ENCODE measurements around the gene KLF7.

Gene KLF7

DNA sequence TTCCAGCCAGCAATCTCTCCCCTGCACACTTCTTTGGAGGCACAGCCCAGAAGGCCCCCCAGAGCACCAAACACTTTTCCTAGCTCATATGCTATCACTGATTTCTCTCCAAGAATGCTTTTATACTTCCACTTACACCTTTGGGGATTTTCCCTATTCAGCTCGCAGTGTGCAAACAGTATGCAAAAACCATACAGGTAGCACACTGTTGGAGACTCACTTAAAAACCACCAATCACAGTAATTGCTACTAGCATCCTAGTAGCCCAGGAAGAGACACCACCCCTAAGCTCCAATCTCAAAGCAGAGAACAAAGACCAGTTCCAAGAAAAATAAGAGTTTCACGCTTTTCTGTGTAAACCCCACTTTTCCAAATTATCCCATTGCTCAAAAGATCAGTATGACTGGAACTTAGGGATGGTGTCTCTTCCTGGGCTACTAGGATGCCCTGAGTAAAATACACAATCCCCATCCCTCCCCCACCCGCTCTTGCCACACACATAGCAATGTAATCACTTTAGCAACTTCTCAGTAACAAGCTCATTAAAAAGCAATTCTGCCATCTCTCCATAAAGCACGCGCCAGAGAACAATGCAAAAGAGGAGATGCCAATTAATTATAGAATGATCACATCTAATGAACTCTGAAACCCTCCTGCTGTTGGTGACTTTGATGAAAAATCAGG lies 43.0 kb downstream of the KLF7 start:
- Histone ChIP-seq H3K27me3 (ENCODE audit: control insufficient read depth, low read length) (no peaks in the 10 kb centered on the region), H3K9me3 (ENCODE audit: control insufficient read depth, insufficient read depth, low read length) (no peaks in the 10 kb centered on the region), H3K9me2 (replicated peaks; ENCODE audit: control insufficient read depth, low read length) (no peaks in the 10 kb centered on the region), H4K20me1 (ENCODE audit: control insufficient read depth, insufficient read depth, low read depth, low read length) (no peaks in the 10 kb centered on the region), H3K4me2 (ENCODE audit: low read length) (no peak overlapping the region), H3K27ac (ENCODE audit: low read depth, low read length) (no peak overlapping the region), H3K36me3 (ENCODE audit: control insufficient read depth, low read length) (no peaks in the 10 kb centered on the region), H3F3A (ENCODE audit: control insufficient read depth, insufficient read depth) (no peaks in the 10 kb centered on the region), H3K4me1 (ENCODE audit: control insufficient read depth, low read length) (no peaks in the 10 kb centered on the region), H3K4me3 (ENCODE audit: low read length) (no peak overlapping the region), H3K79me2 (ENCODE audit: control insufficient read depth, low read length) (no peaks in the 10 kb centered on the region)
- TF ChIP-seq EZH2phosphoT487 (IDR thresholded peaks at IDR 0.05; ENCODE audit: borderline replicate concordance, low read length), result no peak
- TF ChIP-seq, protein P1, sequence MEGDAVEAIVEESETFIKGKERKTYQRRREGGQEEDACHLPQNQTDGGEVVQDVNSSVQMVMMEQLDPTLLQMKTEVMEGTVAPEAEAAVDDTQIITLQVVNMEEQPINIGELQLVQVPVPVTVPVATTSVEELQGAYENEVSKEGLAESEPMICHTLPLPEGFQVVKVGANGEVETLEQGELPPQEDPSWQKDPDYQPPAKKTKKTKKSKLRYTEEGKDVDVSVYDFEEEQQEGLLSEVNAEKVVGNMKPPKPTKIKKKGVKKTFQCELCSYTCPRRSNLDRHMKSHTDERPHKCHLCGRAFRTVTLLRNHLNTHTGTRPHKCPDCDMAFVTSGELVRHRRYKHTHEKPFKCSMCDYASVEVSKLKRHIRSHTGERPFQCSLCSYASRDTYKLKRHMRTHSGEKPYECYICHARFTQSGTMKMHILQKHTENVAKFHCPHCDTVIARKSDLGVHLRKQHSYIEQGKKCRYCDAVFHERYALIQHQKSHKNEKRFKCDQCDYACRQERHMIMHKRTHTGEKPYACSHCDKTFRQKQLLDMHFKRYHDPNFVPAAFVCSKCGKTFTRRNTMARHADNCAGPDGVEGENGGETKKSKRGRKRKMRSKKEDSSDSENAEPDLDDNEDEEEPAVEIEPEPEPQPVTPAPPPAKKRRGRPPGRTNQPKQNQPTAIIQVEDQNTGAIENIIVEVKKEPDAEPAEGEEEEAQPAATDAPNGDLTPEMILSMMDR (IDR thresholded peaks at IDR 0.05; ENCODE audit: low read depth, low read length, poor library complexity, severe bottlenecking), result no peak

DNA sequence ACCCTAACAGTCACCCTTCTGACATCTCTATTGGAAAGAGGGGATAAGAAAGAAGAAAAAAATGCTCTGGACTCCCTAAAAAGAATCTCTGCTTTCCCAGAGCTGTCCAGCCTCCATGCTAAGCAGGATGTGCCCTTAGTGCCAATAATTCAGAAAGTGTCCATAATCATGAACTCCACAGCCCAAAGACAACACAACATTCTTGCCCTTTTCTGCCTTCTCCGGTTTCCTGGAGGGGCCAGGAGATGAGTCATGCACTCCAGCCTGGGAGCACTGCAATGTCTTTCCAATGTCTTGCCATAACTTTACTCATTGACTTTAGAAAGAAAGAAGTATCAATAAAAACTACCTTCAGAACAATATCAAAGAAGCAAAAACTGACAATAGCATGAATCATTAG lies 44.0 kb downstream of the KLF7 start:
- Histone ChIP-seq H3K27me3 (ENCODE audit: control insufficient read depth, low read length) (no peaks in the 10 kb centered on the region), H3K4me1 (ENCODE audit: control insufficient read depth, low read length) (no peaks in the 10 kb centered on the region), H4K20me1 (ENCODE audit: control insufficient read depth, insufficient read depth, low read depth, low read length) (no peaks in the 10 kb centered on the region), H3F3A (ENCODE audit: control insufficient read depth, insufficient read depth) (no peaks in the 10 kb centered on the region), H3K4me2 (ENCODE audit: low read length) (no peak overlapping the region), H3K9me2 (replicated peaks; ENCODE audit: control insufficient read depth, low read length) (no peaks in the 10 kb centered on the region), H3K4me3 (ENCODE audit: low read length) (no peak overlapping the region), H3K79me2 (ENCODE audit: control insufficient read depth, low read length) (no peaks in the 10 kb centered on the region), H3K27ac (ENCODE audit: low read depth, low read length) (no peak overlapping the region), H3K9me3 (ENCODE audit: control insufficient read depth, insufficient read depth, low read length) (no peaks in the 10 kb centered on the region), H3K36me3 (ENCODE audit: control insufficient read depth, low read length) (no peaks in the 10 kb centered on the region)
- TF ChIP-seq EZH2phosphoT487 (IDR thresholded peaks at IDR 0.05; ENCODE audit: borderline replicate concordance, low read length), result no peak
- TF ChIP-seq, protein P1 (IDR thresholded peaks at IDR 0.05; ENCODE audit: low read depth, low read length, poor library complexity, severe bottlenecking), result no peak

DNA sequence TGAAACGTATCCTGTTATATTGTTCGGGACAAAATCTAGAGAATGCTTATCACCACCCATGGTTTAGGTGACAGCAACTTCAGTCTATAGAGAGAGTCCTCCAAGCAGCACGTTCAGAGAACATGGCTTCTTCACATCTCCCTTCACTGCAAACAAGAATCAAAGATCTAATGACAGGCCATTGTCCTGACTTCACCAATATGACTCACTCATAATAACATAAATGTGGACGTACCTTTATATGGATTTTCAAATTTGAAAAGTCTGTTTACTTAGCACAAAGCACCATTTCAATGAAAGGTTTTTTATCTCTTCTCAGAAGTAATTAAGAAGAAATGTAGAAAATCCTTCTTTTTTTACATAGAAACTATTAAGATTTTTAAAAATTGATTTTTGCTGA lies 46.7 kb downstream of the KLF7 start:
- TF ChIP-seq EZH2phosphoT487 (IDR thresholded peaks at IDR 0.05; ENCODE audit: borderline replicate concordance, low read length), result no peak
- TF ChIP-seq, protein P1 (IDR thresholded peaks at IDR 0.05; ENCODE audit: low read depth, low read length, poor library complexity, severe bottlenecking), result no peak
- Histone ChIP-seq H3K79me2 (ENCODE audit: control insufficient read depth, low read length) (no peaks in the 10 kb centered on the region), H3K36me3 (ENCODE audit: control insufficient read depth, low read length) (no peaks in the 10 kb centered on the region), H3K9me3 (ENCODE audit: control insufficient read depth, insufficient read depth, low read length) (no peaks in the 10 kb centered on the region), H4K20me1 (ENCODE audit: control insufficient read depth, insufficient read depth, low read depth, low read length) (no peaks in the 10 kb centered on the region), H3K4me3 (ENCODE audit: low read length) (no peak overlapping the region), H3K27me3 (ENCODE audit: control insufficient read depth, low read length) (no peaks in the 10 kb centered on the region), H3K4me2 (ENCODE audit: low read length) (no peak overlapping the region), H3K4me1 (ENCODE audit: control insufficient read depth, low read length) (no peaks in the 10 kb centered on the region), H3K9me2 (replicated peaks; ENCODE audit: control insufficient read depth, low read length) (no peaks in the 10 kb centered on the region), H3K27ac (ENCODE audit: low read depth, low read length) (no peak overlapping the region), H3F3A (ENCODE audit: control insufficient read depth, insufficient read depth) (no peaks in the 10 kb centered on the region)

All from DOHH2 (cell line).